Trophoblast cell (in vitro differentiated cells and primary cell): ENCODE data around the gene IRAK1.
A peak's percentile ranks its signal among the peaks of the same experiment; 100 is the strongest.

ENCODE experiments used
- DNase-seq, 2 donors: peaks; one replicate each; pipeline ENCODE4 v3.0.0-alpha.2; 2016
- H2AFZ ChIP-seq: 2 replicates; pipeline ENCODE4 v1.6.1; 2013; ENCODE audit warnings: low read length, moderate library complexity, mild to moderate bottlenecking; ENCODE audit not compliant: insufficient read depth, poor library complexity
- H2AK5ac ChIP-seq: 2 replicates; pipeline ENCODE4 v1.6.1; 2013; ENCODE audit warnings: mild to moderate bottlenecking, low read length
- H2BK120ac ChIP-seq: 2 replicates; pipeline ENCODE4 v1.6.1; 2013; ENCODE audit warnings: low read length, mild to moderate bottlenecking, moderate library complexity; ENCODE audit not compliant: insufficient read depth, poor library complexity
- H2BK12ac ChIP-seq: 2 replicates; pipeline ENCODE4 v1.6.1; 2013; ENCODE audit warnings: mild to moderate bottlenecking, low read length, moderate library complexity
- H2BK5ac ChIP-seq: 2 replicates; pipeline ENCODE4 v1.6.1; 2013; ENCODE audit warnings: low read length, low read depth, moderate library complexity, mild to moderate bottlenecking; ENCODE audit not compliant: poor library complexity
- H3K14ac ChIP-seq: 2 replicates; pipeline ENCODE4 v1.6.1; 2013; ENCODE audit warnings: mild to moderate bottlenecking, low read length
- H3K18ac ChIP-seq: 2 replicates; pipeline ENCODE4 v1.6.1; 2013; ENCODE audit warnings: mild to moderate bottlenecking, low read length
- H3K23ac ChIP-seq: 2 replicates; pipeline ENCODE4 v1.6.1; 2013; ENCODE audit warnings: low read length
- H3K27ac ChIP-seq: 2 replicates; pipeline ENCODE4 v1.5.1; 2013; ENCODE audit warnings: low read depth, mild to moderate bottlenecking, inconsistent platforms, low read length, moderate library complexity
- H3K27me3 ChIP-seq: 2 replicates; pipeline ENCODE4 v1.6.1; 2013; ENCODE audit warnings: inconsistent platforms, mild to moderate bottlenecking, low read length, moderate library complexity; ENCODE audit not compliant: insufficient read depth
- H3K36me3 ChIP-seq, 2 experiments: 1 replicate in 1 of 2; 2 replicates in 1 of 2; pipeline ENCODE4 v1.6.1; 2013; ENCODE audit warnings: low read length in 2 of 2, mild to moderate bottlenecking in 2 of 2, moderate library complexity in 1 of 2; ENCODE audit not compliant: insufficient read depth in 2 of 2, control insufficient read depth in 1 of 2
- H3K4ac ChIP-seq: 2 replicates; pipeline ENCODE4 v1.6.1; 2013; ENCODE audit warnings: low read depth, mild to moderate bottlenecking, low read length, moderate library complexity
- H3K4me1 ChIP-seq, 2 experiments: 1 replicate in 1 of 2; 2 replicates in 1 of 2; pipeline ENCODE4 v1.6.1; 2013; ENCODE audit warnings: low read length in 2 of 2, mild to moderate bottlenecking in 2 of 2, moderate library complexity in 1 of 2; ENCODE audit not compliant: insufficient read depth in 2 of 2, control insufficient read depth in 1 of 2
- H3K4me2 ChIP-seq: 2 replicates; pipeline ENCODE4 v1.6.1; 2013; ENCODE audit warnings: inconsistent platforms, mild to moderate bottlenecking, low read length, moderate library complexity
- H3K4me3 ChIP-seq: 2 replicates; pipeline ENCODE4 v1.5.1; 2013; ENCODE audit warnings: mild to moderate bottlenecking, low read depth, low read length, inconsistent platforms
- H3K79me1 ChIP-seq: one replicate; pipeline ENCODE4 v1.6.1; 2013; ENCODE audit warnings: low read length
- H3K79me2 ChIP-seq: 2 replicates; pipeline ENCODE4 v1.6.1; 2013; ENCODE audit warnings: low read length, mild to moderate bottlenecking; ENCODE audit not compliant: control insufficient read depth, insufficient read depth, poor library complexity
- H3K9ac ChIP-seq: 2 replicates; pipeline ENCODE4 v1.6.1; 2013; ENCODE audit warnings: mild to moderate bottlenecking, low read length
- H3K9me3 ChIP-seq: 2 replicates; pipeline ENCODE4 v1.6.1; 2013; ENCODE audit warnings: low read depth, mild to moderate bottlenecking, control low read depth, inconsistent platforms, low read length; ENCODE audit not compliant: insufficient read depth
- H4K12ac ChIP-seq: 2 replicates; pipeline ENCODE4 v1.6.1; 2013; ENCODE audit warnings: low read depth, mild to moderate bottlenecking, low read length, moderate library complexity
- H4K8ac ChIP-seq: 2 replicates; pipeline ENCODE4 v1.6.1; 2013; ENCODE audit warnings: low read depth, mild to moderate bottlenecking, low read length, moderate library complexity
- H4K91ac ChIP-seq: one replicate; pipeline ENCODE4 v1.6.1; 2013; ENCODE audit warnings: low read depth, mild to moderate bottlenecking, low read length, moderate library complexity
- WGBS: extraction: QIAGEN DNeasy Blood & Tissue Kit; methylation state at CpG from one replicate; pipeline ENCODE4 v1.1.7; 2013; ENCODE audit warnings: missing lambda C conversion rate; ENCODE audit not compliant: insufficient read length, insufficient coverage; ENCODE audit errors: extremely low coverage; 5-methylcytosine and 5-hydroxymethylcytosine counted together

The IRAK1 gene

DNA sequence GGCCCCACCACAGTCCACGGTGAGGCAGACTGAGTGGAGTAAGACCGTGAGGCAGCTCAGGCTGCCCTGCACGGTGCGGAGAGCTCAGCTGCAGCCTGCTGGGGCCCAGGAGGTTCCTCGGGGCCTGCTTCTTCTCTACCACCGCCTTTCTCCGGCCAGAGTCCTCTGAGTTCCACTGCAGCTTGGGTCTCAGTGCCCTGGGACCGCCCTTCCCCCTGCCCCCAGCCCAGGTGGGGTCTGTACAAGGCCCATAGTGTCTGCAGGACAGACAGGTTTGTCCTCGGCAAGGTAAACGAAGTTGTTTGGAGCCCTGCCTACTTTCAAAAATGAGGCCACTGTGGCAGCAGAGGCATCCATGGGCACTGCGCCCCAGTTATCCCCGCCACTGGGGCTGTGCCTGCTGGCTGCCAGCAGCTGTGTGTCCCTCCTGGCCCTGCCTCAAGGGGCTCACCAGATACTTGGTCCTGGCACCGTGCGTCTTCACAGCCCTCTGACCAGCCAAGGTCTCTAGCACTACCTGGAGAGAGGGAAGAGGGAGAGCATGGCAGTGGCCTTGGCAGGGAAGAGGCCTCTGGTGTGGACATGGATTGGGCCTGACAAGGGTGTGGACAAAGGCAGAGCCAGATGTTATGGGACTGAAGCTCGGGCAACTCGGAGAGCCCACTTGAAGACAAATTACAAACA lies 4.0 kb downstream of the IRAK1 start:
- Histone ChIP-seq H4K8ac (no peak overlapping the region), H2BK5ac (no peak overlapping the region), H4K12ac (no peak overlapping the region), H3K14ac (no peak overlapping the region), H3K36me3 (peaks cover 38 to 40% of the 10 kb centered on the region in 2 experiments), H2BK12ac (no peak overlapping the region), H3K27ac (no peak overlapping the region), H3K23ac (no peak overlapping the region), H4K91ac (no peak overlapping the region), H3K79me1 (peaks cover 10% of the 10 kb centered on the region), H3K4me1 (peaks cover 15 to 29% of the 10 kb centered on the region in 2 experiments), H2BK120ac (no peak overlapping the region), H3K27me3 (no peaks in the 10 kb centered on the region), H3K18ac (no peak overlapping the region), H3K79me2 (peaks cover 6% of the 10 kb centered on the region), H3K9ac (no peak overlapping the region), H3K9me3 (no peaks in the 10 kb centered on the region), H3K4me3 (no peak overlapping the region), H2AK5ac (no peak overlapping the region), H2AFZ (no peak overlapping the region), H3K4ac (no peak overlapping the region), H3K4me2 (no peak overlapping the region)
- no peak for DNase-seq
- no CpG with 5 or more reads among the region's 16 CpGs for WGBS

DNA sequence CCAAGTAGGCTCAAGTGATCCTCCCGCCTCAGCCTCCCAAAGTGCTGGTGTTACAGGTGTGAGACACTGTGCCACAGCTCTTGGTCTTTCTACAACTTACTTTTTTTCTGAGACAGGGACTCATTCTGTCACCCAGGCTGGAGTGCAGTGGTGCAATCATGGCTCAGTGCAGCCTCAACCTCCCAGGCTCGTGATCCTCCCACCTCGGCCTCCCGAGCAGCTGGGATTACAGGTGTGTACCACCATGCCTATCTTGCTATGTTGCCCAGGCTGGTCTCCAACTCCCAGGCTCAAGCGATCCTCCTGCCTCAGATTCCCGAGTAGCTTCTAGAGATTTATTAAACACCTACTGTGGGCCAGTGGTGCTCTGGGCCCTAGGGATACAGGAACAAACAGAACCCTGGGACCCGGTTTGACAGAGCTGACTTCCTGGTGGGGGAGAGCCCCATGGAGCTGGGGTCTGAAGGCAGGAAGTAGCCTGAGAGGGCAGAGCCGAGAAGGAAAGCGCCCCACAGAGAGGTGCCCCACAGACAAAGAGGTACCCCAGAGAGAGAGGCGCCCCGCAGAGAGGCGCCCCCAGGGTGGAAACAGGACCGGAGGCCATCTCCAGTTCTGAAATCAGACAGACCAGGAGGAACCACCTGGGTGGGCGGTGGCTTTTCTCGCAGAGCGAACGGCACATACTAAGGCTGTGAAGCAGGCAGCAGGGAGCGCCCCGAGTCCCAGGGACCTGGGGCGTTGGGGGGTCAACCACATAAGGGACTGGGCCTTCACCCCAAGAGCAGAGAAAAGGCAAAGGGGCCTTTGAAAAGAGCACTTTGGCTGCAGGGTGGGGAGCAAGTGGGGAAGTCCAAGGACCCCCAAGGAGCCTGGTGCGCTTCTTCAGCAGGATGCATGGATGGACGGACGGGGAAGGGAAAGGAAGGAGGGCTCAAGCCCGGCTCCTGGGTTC lies 5.0 kb downstream of the IRAK1 start:
- H3K4ac ChIP-seq = no peak overlapping the region
- H3K27ac ChIP-seq = no peak overlapping the region
- H3K9me3 ChIP-seq = no peaks in the 10 kb centered on the region
- no peak overlapping the region for H3K14ac ChIP-seq
- H4K91ac ChIP-seq = no peak overlapping the region
- DNase-seq = no peak
- H2AFZ ChIP-seq = no peak overlapping the region
- H3K79me2 ChIP-seq = peaks cover 2% of the 10 kb centered on the region
- no peak overlapping the region for H3K23ac ChIP-seq
- H3K9ac ChIP-seq = no peak overlapping the region
- H2BK12ac ChIP-seq = no peak overlapping the region
- WGBS = no CpG with 5 or more reads among the region's 24 CpGs
- no peak overlapping the region for H3K4me3 ChIP-seq
- peaks cover 4% of the 10 kb centered on the region for H3K79me1 ChIP-seq
- peaks cover 38 to 46% of the 10 kb centered on the region in 2 experiments for H3K36me3 ChIP-seq
- no peak overlapping the region for H4K8ac ChIP-seq
- H3K27me3 ChIP-seq = no peaks in the 10 kb centered on the region
- no peak overlapping the region for H3K18ac ChIP-seq
- no peak overlapping the region for H2BK5ac ChIP-seq
- H4K12ac ChIP-seq = no peak overlapping the region
- no peak overlapping the region for H2AK5ac ChIP-seq
- H3K4me2 ChIP-seq = no peak overlapping the region
- H2BK120ac ChIP-seq = no peak overlapping the region
- peaks cover 8 to 22% of the 10 kb centered on the region in 2 experiments for H3K4me1 ChIP-seq

DNA sequence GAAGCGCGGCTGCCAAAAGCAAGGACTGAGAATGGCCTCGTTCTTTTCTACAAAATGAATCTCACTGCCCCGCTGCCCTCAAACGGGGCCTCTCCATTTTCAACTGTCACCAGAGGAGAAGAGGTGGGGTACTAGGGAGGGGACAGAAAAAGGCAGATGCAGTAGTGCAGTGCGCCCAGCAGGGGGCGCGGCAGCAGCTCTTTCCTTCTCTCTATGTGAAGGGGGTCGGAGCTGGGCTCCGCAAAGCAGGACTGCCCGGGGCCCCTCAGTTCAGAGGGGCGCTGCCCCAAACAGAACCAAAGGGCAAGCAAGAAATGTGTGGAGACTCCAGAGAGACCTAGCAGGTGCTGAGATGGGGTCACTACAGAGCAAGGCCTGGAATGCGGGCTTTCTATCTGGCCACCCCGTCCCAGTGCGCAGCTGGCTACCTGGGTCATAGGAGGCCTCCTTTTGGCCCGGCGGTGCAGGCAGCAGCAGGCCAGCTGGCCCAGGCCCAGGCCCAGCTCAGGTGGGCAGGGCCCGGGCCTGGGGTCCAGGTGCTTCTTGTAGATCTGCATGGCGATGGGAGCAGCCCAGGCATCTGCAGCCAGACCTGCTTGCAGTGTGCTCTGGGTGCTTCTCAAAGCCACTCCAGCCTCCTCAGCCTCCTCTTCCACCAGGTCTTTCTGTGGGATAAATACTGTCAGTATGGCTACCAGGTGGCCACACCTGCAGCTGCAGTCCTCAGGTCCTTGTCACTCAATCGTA lies 5.9 kb downstream of the IRAK1 start:
- Histone ChIP-seq H2BK120ac (no peak overlapping the region), H3K79me2 (no peaks in the 10 kb centered on the region), H3K27ac (no peak overlapping the region), H3K14ac (no peak overlapping the region), H2AFZ (no peak overlapping the region), H3K23ac (no peak overlapping the region), H3K4me2 (no peak overlapping the region), H3K36me3 (peaks cover 38 to 46% of the 10 kb centered on the region in 2 experiments), H3K9ac (no peak overlapping the region), H3K79me1 (peaks cover 2% of the 10 kb centered on the region), H4K91ac (no peak overlapping the region), H3K27me3 (no peaks in the 10 kb centered on the region), H4K12ac (no peak overlapping the region), H4K8ac (no peak overlapping the region), H3K4ac (no peak overlapping the region), H3K9me3 (no peaks in the 10 kb centered on the region), H3K4me3 (no peak overlapping the region), H3K18ac (no peak overlapping the region), H3K4me1 (peaks cover 8 to 15% of the 10 kb centered on the region in 2 experiments), H2BK5ac (no peak overlapping the region), H2BK12ac (no peak overlapping the region), H2AK5ac (no peak overlapping the region)
- WGBS = no CpG with 5 or more reads among the region's 20 CpGs
- peak in 1 of 2 donors; percentile 50 for DNase-seq

DNA sequence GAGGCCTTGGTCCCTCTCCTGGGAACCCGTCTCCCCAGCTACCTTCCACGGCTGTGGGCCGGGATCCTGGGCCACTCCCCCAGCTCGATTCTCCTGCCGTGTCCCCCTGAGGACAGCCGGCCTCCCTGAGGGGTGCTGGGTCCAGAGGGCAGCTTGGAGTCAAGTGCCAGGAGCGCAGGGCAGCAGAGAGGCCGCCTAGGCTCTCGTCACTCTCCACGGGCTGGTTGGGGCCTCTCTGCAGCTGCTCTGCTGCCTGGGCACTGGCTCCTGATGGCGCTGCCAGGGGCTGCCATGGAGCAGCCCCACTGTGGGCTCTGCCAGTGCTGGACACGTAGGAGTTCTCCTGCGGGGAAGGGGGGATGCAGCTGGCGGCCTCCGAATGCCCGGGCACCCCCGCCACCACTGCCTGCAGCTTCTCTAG lies 6.7 kb downstream of the IRAK1 start:
- H3K9me3 ChIP-seq = no peaks in the 10 kb centered on the region
- no peak overlapping the region for H4K8ac ChIP-seq
- no peak overlapping the region for H2BK5ac ChIP-seq
- H3K4me1 ChIP-seq = peaks cover 8 to 14% of the 10 kb centered on the region in 2 experiments
- WGBS = no CpG with 5 or more reads among the region's 17 CpGs
- H3K27me3 ChIP-seq = no peaks in the 10 kb centered on the region
- H3K23ac ChIP-seq = no peak overlapping the region
- no peak overlapping the region for H4K91ac ChIP-seq
- no peak overlapping the region for H2AFZ ChIP-seq
- no peak overlapping the region for H4K12ac ChIP-seq
- no peak overlapping the region for H3K9ac ChIP-seq
- no peak overlapping the region for H3K27ac ChIP-seq
- H3K18ac ChIP-seq = no peak overlapping the region
- no peak overlapping the region for H3K14ac ChIP-seq
- H3K36me3 ChIP-seq = peaks cover 33 to 42% of the 10 kb centered on the region in 2 experiments
- no peak overlapping the region for H3K4me3 ChIP-seq
- H3K79me1 ChIP-seq = peaks cover 2% of the 10 kb centered on the region
- H3K4me2 ChIP-seq = no peak overlapping the region
- H2BK12ac ChIP-seq = no peak overlapping the region
- DNase-seq = no peak
- no peak overlapping the region for H2BK120ac ChIP-seq
- H3K4ac ChIP-seq = no peak overlapping the region
- no peak overlapping the region for H2AK5ac ChIP-seq
- H3K79me2 ChIP-seq = no peaks in the 10 kb centered on the region
